ENCODE measurements around the gene MTHFS. TPM values are rescaled to one million over a fixed set of nuclear protein-coding genes. Genes with fewer than 3 reads are reported as not detected.
A peak's percentile ranks its signal among the peaks of the same experiment; 100 is the strongest.
"Not testable (repeated sequence)": the region's sequence is repeated elsewhere in the genome, so short reads cannot be mapped to it uniquely, and the experiment has no call there.

MTHFS gene
- total RNA-seq, 3 donors from 2014 or later (not counting 1 experiment from before 2014, with no cell fraction given), result 7.0 to 10.8 (median 10.5) TPM

- no peaks in the 10 kb centered on the region for H3K36me3 ChIP-seq (ENCODE audit: control insufficient read depth, insufficient read depth, low read length)
- no peaks in the 10 kb centered on the region for H3K27me3 ChIP-seq (ENCODE audit: control insufficient read depth, insufficient read depth, low read length)
- Mint-ChIP-seq H3K27ac (no peak overlapping the region), H3K36me3 (no peaks in the 10 kb centered on the region), H3K4me1 (peaks cover 15 to 28% of the 10 kb centered on the region in 2 donors), H3K27me3 (ENCODE audit: low read depth in 2 of 2) (no peaks in the 10 kb centered on the region), H3K4me3 (no peak overlapping the region), H3K9me3 (no peaks in the 10 kb centered on the region)
- H3K9me3 ChIP-seq (ENCODE audit: control insufficient read depth, insufficient read depth, low read length), result no peaks in the 10 kb centered on the region
- WGBS (ENCODE audit: insufficient coverage), result 82% methylated on average over 8 of the region's 9 CpGs
- TF ChIP-seq CTCF (IDR thresholded peaks at IDR 0.05), result no peak
- H3K27ac ChIP-seq (ENCODE audit: low read length), result no peak overlapping the region
- intact Hi-C loops (cut with micrococcal nuclease), result no loop called here
- no peak for ATAC-seq
- DNase-seq, result no peak
- H3K4me1 ChIP-seq (ENCODE audit: control insufficient read depth, insufficient read depth, low read length), result peaks cover 17% of the 10 kb centered on the region
- H3K4me3 ChIP-seq (ENCODE audit: low read length), result no peak overlapping the region
Measured at GRCh38 chr15:79900087-79900486, 3.3 kb upstream of the MTHFS start.

GRCh38 chr15:79898786-79899185 lies 2.0 kb upstream of the MTHFS start:
- ATAC-seq, result not testable (repeated sequence)

GRCh38 chr15:79898369-79898768 lies 1.6 kb upstream of the MTHFS start:
- intact Hi-C loops (cut with micrococcal nuclease), result loop anchor here (10.0 kb wide), 1 partner anchor 176 kb away; no protein-coding TSS in a partner anchor
- H3K27ac Mint-ChIP-seq, result peak overlapping the region; percentile 95 to 96
- TF ChIP-seq CTCF (IDR thresholded peaks at IDR 0.05), result no peak
- ATAC-seq, result no peak
- no peaks in the 10 kb centered on the region for H3K36me3 ChIP-seq (ENCODE audit: control insufficient read depth, insufficient read depth, low read length)
- peaks cover 17 to 34% of the 10 kb centered on the region in 2 donors for H3K4me1 Mint-ChIP-seq
- H3K4me3 ChIP-seq (ENCODE audit: low read length), result no peak overlapping the region
- no peaks in the 10 kb centered on the region for H3K27me3 ChIP-seq (ENCODE audit: control insufficient read depth, insufficient read depth, low read length)
- no peak for DNase-seq
- peak overlapping the region; percentile 93 for H3K4me3 Mint-ChIP-seq
- no peaks in the 10 kb centered on the region for H3K36me3 Mint-ChIP-seq
- 98% methylated on average over 4 of the region's 4 CpGs for WGBS (ENCODE audit: insufficient coverage)
- no peaks in the 10 kb centered on the region for H3K27me3 Mint-ChIP-seq (ENCODE audit: low read depth in 2 of 2)
- no peaks in the 10 kb centered on the region for H3K9me3 Mint-ChIP-seq
- peak overlapping the region; percentile 93 for H3K27ac ChIP-seq (ENCODE audit: low read length)
- H3K9me3 ChIP-seq (ENCODE audit: control insufficient read depth, insufficient read depth, low read length), result no peaks in the 10 kb centered on the region
- peaks cover 17% of the 10 kb centered on the region for H3K4me1 ChIP-seq (ENCODE audit: control insufficient read depth, insufficient read depth, low read length)

More at GRCh38 chr15:79898786-79899185, 2.0 kb upstream of the MTHFS start:
- not testable (repeated sequence) for H3K36me3 Mint-ChIP-seq; H3K27ac ChIP-seq (ENCODE audit: low read length); H3K27me3 ChIP-seq (ENCODE audit: control insufficient read depth, insufficient read depth, low read length); H3K9me3 Mint-ChIP-seq; H3K9me3 ChIP-seq (ENCODE audit: control insufficient read depth, insufficient read depth, low read length); DNase-seq; H3K36me3 ChIP-seq (ENCODE audit: control insufficient read depth, insufficient read depth, low read length); H3K4me3 ChIP-seq (ENCODE audit: low read length); H3K27me3 Mint-ChIP-seq (ENCODE audit: low read depth in 2 of 2); H3K4me3 Mint-ChIP-seq
- WGBS (ENCODE audit: insufficient coverage), result 94% methylated on average over 3 of the region's 3 CpGs
- H3K4me1 ChIP-seq (ENCODE audit: control insufficient read depth, insufficient read depth, low read length), result peaks cover 17% of the 10 kb centered on the region
- peaks cover 17 to 34% of the 10 kb centered on the region in 2 donors for H3K4me1 Mint-ChIP-seq
- peak overlapping the region; percentile 95 to 96 for H3K27ac Mint-ChIP-seq
- intact Hi-C loops (cut with micrococcal nuclease), result loop anchor here (10.0 kb wide), 1 partner anchor 176 kb away; no protein-coding TSS in a partner anchor

- Histone ChIP-seq H3K27me3 (ENCODE audit: control insufficient read depth, insufficient read depth, low read length) (no peaks in the 10 kb centered on the region), H3K4me3 (ENCODE audit: low read length) (peak overlapping the region; percentile 54), H3K4me1 (ENCODE audit: control insufficient read depth, insufficient read depth, low read length) (peaks cover 17% of the 10 kb centered on the region), H3K9me3 (ENCODE audit: control insufficient read depth, insufficient read depth, low read length) (no peaks in the 10 kb centered on the region), H3K27ac (ENCODE audit: low read length) (peak overlapping the region; percentile 93), H3K36me3 (ENCODE audit: control insufficient read depth, insufficient read depth, low read length) (no peaks in the 10 kb centered on the region)
- Mint-ChIP-seq H3K36me3 (no peaks in the 10 kb centered on the region), H3K27ac (peak overlapping the region; percentile 95 to 96), H3K9me3 (no peaks in the 10 kb centered on the region), H3K4me1 (peaks cover 17 to 34% of the 10 kb centered on the region in 2 donors), H3K4me3 (peak overlapping the region; percentile 93), H3K27me3 (ENCODE audit: low read depth in 2 of 2) (no peaks in the 10 kb centered on the region)
- ATAC-seq (peak in 1 of 3 donors; percentile 2), DNase-seq (peak in 1 of 2 donors; percentile 46)
- intact Hi-C loops (cut with micrococcal nuclease), result loop anchor here (1.0 to 10.0 kb wide), 3 partner anchors 26 to 177 kb away; no protein-coding TSS in a partner anchor
- WGBS (ENCODE audit: insufficient coverage), result 11% methylated on average over 6 of the region's 6 CpGs
- TF ChIP-seq CTCF (IDR thresholded peaks at IDR 0.05), result no peak
Measured at GRCh38 chr15:79897701-79898113, 893 bp upstream of the MTHFS start.
